ENCODE data around the gene DIAPH3. TPM values are rescaled to one million over a fixed set of nuclear protein-coding genes. Genes with fewer than 3 reads are reported as not detected.

DIAPH3 gene
- total and polyA plus RNA-seq, 2 of the 8 experiments (the other 6 are each of a cell fraction or from before 2014, with no cell fraction given), result 8.0 to 30.8 TPM

- no peak for TF ChIP-seq JUN (IDR thresholded peaks at IDR 0.05; ENCODE audit: low read depth, low read length)
- TF ChIP-seq KDM5A (IDR thresholded peaks at IDR 0.05; ENCODE audit: low read length), result no peak
- TF ChIP-seq CHD1 (IDR thresholded peaks at IDR 0.05; ENCODE audit: low read depth, low read length), result no peak
Observed at GRCh38 chr13:60211548-60211947, 47.8 kb upstream of the DIAPH3 start (continued).

All from H1 (cell line).